ENCODE results near the gene TRIM67. TPM values are rescaled to one million over a fixed set of nuclear protein-coding genes. Genes with fewer than 3 reads are reported as not detected.

Gene TRIM67
- total RNA-seq, 1 donor from 2014 or later: not detected

DNA sequence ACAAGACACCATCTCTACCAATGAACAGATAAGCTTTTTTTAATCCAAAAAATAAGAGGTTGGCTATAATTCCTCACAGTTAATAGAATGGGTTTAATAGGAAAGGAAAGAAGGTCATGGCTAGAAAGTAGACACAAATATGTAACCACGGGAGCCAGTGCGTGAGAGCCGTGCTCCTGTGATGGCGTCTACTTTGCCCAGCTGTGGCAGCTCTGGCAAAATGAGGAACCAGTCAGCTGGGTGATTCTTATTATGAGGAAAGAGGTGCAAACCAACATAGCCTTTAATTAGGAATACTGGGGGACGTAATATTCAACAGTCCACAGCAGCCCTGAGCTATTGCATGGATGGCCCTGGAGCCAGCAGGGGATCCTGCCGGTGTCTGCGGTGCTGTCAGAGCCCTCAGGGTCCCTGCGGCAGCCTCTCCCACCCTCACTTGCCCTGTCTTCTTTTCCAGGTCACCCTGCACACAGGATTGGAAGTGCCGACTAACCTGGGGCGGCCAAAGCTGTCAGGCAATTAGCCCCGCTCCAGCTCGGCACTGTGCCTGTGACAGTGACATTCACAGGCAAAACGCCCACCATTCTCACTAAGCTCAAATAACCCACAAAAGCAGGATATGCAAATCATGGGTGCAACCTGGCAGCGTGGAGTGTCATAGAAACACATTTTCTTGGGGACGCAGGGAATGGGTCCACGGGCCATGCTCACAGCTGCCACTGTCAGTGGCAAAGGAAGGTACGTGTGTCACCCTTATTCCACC lies 53.2 kb downstream of the TRIM67 start:
- Histone ChIP-seq H3K27ac (no peak overlapping the region), H3K27me3 (ENCODE audit: low read depth) (no peaks in the 10 kb centered on the region), H3K36me3 (no peaks in the 10 kb centered on the region), H3K4me1 (no peaks in the 10 kb centered on the region), H3K4me3 (no peak overlapping the region), H3K9me3 (no peaks in the 10 kb centered on the region)
- ATAC-seq (no peak), DNase-seq (no peak)
- intact Hi-C loops (cut with DNase I): no loop called here
- no peak for TF ChIP-seq CTCF (IDR thresholded peaks at IDR 0.05)

- DNase-seq (no peak), ATAC-seq (no peak)
- Histone ChIP-seq H3K4me3 (no peak overlapping the region), H3K27ac (no peak overlapping the region), H3K4me1 (no peaks in the 10 kb centered on the region), H3K9me3 (no peaks in the 10 kb centered on the region), H3K36me3 (no peaks in the 10 kb centered on the region), H3K27me3 (ENCODE audit: low read depth) (no peaks in the 10 kb centered on the region)
- no peak for TF ChIP-seq CTCF (IDR thresholded peaks at IDR 0.05)
- intact Hi-C loops (cut with DNase I): no loop called here
Observed at GRCh38 chr1:231215681-231216385, 54.0 kb downstream of the TRIM67 start.

GRCh38 chr1:231216498-231216897 lies 54.6 kb downstream of the TRIM67 start:
- no peak overlapping the region for H3K4me3 ChIP-seq
- H3K36me3 ChIP-seq: no peaks in the 10 kb centered on the region
- no peak overlapping the region for H3K27ac ChIP-seq
- no peaks in the 10 kb centered on the region for H3K9me3 ChIP-seq
- intact Hi-C loops (cut with DNase I): no loop called here
- TF ChIP-seq CTCF (IDR thresholded peaks at IDR 0.05): no peak
- DNase-seq: no peak
- H3K27me3 ChIP-seq (ENCODE audit: low read depth): no peaks in the 10 kb centered on the region
- ATAC-seq: no peak
- no peaks in the 10 kb centered on the region for H3K4me1 ChIP-seq

DNA sequence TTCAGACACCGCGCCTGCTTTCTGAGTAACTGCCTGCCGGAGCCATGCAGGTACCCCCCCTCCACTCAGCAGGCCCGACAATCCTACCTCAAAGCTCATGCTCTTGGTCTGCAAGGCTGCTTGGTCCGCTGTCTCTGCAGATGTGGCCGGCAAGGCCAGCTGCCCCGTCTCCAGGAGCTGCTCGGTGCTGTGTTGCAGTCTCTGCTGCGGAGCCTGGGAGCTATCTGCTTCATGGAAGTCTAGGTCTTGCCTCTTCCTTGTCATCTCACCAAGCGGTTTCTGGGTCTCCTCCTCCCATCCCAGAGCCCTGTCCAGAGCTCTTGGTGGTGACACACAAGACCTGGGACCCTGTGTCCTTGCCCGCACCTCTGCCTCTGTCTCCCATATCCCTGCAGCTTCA lies 55.2 kb downstream of the TRIM67 start:
- ATAC-seq (no peak), DNase-seq (no peak)
- Histone ChIP-seq H3K9me3 (no peaks in the 10 kb centered on the region), H3K27me3 (ENCODE audit: low read depth) (no peaks in the 10 kb centered on the region), H3K4me3 (no peak overlapping the region), H3K4me1 (no peaks in the 10 kb centered on the region), H3K36me3 (no peaks in the 10 kb centered on the region), H3K27ac (no peak overlapping the region)
- intact Hi-C loops (cut with DNase I): no loop called here
- TF ChIP-seq CTCF (IDR thresholded peaks at IDR 0.05): no peak

DNA sequence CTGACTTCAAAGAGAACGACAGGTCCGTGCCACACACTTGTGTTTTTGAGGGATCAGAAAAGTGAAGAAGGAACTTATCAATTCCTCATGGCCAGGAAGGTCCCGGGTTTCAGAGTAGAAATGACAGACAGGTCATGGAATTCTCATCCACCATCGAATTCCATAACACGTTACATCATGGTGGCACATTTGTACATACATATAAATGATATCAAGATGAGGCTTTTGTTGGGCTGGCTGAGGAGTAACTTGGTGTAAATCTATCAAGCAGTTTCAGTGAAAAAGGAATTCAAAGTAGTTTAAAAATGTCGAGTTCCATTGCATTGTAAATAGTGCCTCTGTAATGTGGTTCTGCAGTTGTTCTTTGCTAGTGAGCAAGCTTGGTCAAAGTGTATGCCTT lies 56.2 kb downstream of the TRIM67 start:
- no peak overlapping the region for H3K27ac ChIP-seq
- peaks cover 8% of the 10 kb centered on the region for H3K36me3 ChIP-seq
- H3K27me3 ChIP-seq (ENCODE audit: low read depth): no peaks in the 10 kb centered on the region
- TF ChIP-seq CTCF (IDR thresholded peaks at IDR 0.05): no peak
- intact Hi-C loops (cut with DNase I): no loop called here
- H3K9me3 ChIP-seq: no peaks in the 10 kb centered on the region
- H3K4me3 ChIP-seq: no peak overlapping the region
- DNase-seq (no peak), ATAC-seq (no peak)
- H3K4me1 ChIP-seq: no peaks in the 10 kb centered on the region

All from lower lobe of right lung (tissue), 2 donors.